ENCODE data around the gene C1orf210.

The C1orf210 gene

DNA sequence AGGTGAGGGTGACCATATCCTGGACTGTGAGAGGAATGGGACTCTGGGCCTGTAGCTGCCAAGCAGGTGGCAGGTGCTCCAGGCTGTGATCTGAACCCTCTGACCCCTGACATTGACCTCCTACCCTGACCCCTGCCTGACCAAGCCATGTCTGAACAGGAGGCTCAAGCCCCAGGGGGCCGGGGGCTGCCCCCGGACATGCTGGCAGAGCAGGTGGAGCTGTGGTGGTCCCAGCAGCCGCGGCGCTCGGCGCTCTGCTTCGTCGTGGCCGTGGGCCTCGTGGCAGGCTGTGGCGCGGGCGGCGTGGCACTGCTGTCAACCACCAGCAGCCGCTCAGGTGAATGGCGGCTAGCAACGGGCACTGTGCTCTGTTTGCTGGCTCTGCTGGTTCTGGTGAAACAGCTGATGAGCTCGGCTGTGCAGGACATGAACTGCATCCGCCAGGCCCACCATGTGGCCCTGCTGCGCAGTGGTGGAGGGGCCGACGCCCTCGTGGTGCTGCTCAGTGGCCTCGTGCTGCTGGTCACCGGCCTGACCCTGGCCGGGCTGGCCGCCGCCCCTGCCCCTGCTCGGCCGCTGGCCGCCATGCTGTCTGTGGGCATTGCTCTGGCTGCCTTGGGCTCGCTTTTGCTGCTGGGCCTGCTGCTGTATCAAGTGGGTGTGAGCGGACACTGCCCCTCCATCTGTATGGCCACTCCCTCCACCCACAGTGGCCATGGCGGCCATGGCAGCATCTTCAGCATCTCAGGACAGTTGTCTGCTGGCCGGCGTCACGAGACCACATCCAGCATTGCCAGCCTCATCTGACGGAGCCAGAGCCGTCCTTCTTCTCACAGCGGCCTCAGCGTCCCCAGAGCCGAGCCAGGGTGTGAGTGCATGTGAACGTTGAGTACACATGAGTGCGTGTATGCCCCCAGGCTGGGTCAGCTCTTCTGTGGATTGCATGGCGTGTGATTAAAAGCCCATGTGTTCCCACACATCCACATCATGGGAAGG lies 12.5 kb downstream of the C1orf210 start:
- no peak for DNase-seq

DNA sequence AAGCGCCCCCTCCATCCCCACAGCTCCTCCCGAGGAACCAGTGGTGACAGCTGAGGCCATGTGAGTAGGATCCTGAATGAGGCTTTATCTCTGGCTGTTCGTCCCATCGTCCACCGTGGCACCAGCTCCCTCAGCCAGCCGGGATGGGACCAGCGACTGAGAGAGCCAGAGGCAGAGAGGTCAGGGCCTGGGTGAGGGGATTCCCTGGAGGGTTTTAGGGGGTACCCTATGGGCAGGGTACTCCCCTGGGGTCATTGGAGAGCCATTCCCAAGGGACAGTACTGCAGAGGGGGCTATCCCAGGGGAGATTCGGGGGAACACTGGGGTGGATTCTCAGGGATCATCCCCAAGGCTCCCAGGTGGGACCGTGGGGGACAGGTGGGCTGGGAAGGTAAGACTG lies 13.2 kb downstream of the C1orf210 start:
- DNase-seq = no peak

DNA sequence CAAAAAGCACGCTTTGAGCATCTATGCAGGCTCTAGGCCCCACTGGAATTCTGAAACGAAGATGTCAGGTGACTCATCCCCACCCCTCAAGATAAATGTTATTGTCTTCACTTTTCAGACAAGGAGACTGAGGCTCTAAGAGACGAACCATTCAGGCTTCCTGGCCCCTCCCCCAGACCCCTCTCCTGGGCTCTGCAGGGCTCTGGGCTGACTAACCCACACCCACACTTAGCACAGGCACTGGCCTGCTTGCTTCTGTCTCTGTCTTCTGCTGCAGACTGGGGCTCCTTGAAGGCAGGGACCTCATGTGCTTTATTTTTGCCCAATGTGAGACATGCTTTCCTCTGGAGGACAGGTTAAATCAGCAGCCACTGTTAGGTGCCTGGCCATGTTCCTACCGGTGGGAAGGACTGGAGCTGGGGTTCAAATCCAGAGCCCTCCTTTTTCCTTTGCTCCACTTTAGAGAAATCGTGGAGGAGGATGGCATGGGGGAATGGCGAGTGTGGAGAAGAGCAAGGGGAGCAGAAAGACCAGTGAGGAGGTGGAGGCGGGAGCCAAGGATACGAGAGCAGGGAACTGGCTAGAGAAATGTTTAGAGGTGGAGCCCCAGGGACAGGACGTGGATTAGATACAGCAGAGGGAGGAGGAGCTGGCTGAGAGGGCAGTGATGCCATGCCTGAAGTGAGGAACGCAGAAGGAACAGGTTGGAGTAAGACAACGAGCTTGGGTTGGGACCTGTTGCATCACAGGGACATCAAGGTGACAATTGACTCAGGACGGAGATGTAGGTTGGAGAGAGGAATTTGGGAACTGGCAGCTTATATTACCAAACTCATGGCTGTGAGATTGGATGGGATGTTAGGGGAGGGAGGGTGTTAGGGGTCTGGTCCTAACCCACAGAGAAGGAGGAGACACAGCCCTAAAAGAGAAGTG lies 13.9 kb downstream of the C1orf210 start:
- no peak for DNase-seq

DNA sequence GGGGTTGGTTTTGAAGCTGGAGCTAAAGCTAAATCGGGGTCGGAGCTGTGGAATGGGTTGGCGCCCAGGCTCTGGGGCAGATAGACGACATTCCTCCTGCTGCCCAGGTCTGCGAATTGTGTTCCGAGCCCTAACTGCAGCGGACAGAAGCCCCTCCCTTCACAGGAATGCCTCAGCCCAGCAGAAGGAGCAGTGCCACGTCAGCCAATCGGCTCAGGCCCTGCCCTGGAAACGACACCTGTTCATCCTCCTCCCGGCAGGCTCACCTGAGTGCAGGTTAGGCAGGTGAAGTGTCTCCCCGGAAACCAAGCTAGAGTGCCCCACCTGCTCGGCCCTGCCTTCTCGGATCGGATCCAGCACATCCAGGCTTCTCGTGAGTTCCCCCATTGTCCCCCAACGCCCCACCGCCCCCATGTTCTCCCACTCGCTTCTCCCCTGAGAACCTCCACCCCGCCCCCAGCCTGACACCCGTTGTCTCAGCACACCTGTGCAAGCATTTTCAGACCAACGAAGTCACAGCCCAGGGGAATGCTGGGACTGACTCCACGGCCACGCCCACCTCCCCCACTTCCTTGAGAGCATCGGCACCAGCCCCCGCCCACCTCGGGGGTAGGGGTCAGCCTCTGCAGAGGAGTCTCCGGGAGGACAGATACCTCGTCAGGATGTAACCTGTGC lies 14.8 kb downstream of the C1orf210 start:
- no peak for DNase-seq

DNA sequence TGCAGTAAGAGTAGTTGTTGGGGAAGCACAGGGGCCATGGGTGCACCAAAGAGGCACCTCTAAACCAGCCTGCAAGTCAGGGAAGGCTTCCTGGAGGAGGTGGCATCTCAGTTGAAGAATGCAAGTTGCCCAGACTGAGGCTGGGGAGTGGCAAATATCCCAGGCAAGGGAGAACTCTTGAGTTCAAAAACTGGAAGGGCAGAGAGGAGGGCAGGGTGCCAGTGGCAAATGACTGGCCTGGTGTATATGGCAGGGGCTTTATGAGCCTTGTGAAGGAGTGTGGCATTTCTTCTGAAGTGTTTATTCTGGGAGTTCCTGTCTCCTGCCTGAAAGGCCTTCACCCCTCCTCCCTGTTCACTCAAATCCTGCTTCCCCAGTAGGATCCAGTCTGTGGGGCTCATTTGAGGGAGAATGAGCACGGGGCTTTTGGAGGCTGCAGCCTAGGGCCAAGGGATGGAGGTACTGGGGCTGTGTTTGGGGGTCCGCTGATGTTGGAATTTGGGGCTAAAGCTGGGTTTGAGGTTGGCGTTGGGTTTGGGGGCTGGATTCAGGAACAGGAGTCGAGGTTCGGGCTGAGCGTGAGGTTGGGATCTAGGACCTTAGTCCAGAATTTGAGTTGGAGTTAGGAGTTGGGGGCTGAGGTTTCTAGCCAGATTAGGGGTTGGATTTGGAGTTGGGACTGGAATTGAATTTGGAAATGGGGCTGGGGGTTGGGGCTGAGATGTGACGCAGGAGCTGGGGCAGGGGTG lies 15.6 kb downstream of the C1orf210 start, which contains the start of gene TMEM125:
TSS of gene TMEM125 (plus strand) at position 357 of the 749 bp plus-strand sequence. CDS start 2,740 bp downstream, outside the sequence.
- DNase-seq = no peak

DNA sequence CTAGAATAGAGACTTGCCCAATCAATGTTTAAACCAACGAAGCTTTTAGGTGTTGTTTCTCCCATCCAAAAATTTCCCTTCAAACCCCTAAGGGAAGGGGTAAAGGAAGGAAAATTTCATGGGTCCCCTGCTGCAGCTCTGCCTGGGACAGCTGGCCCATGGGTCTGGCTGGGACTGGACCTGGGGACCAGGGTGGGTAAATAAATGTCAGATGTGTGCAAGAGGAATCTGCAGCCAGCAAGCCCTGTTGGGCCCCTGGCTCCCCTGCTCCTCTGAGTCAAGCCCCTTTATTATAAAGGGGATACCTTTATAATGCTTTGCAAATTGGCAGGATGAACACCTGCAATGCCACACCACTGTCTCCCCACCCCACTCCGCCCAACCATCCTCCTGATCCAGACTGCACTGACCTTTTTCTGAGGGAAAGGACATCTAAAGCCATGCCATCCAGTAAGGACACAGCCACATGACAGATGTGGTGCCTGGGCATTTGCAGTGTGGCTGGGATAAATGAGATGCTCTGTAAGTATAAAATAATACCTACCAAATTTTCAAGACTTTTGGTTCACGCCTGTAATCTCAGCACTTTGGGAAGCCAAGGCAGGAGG lies 17.5 kb downstream of the C1orf210 start:
- DNase-seq = no peak

DNA sequence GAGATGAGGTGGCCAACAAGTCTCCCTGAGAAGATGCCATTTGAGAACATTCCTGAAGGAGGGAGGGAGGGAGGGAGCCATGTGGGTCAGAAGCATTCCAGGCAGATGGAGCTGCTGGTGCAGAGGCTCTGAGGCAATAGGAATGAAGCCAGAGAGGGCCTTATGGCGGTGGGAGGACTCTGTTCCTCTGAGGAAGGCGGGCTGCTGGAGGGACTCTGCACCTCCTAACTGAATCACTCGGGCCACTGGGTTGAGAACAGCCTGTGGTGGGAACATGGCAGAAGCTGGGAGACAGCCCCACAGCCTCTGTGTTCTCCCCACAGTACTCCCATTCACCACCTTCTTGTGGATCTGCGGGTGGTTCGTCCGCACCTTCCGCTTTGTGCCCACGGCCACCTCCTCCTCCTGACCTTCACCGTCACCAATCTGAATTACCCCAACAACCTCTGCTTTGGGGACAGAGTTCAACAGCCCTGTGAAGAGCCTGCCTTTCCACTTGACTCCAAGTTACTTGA lies 18.0 kb downstream of the C1orf210 start:
- no peak for DNase-seq

DNA sequence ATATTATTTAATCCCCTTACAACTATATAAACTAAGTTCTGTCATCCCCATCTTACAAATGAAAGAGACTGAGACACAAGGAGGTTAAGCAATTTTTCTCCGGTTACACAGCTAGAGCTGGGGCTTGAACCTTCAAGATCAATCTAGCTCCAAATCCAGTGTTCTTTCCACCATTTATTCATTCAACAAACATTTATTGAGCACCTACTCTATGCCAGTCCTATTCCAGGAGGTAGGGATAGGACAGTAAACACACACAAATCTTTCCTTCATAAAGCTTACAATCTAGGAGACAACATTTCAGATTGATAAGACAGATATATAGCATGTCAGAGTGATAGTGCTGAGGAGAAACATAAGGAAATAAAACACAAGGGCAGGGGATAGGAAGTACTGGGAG lies 18.5 kb downstream of the C1orf210 start:
- no peak for DNase-seq

DNA sequence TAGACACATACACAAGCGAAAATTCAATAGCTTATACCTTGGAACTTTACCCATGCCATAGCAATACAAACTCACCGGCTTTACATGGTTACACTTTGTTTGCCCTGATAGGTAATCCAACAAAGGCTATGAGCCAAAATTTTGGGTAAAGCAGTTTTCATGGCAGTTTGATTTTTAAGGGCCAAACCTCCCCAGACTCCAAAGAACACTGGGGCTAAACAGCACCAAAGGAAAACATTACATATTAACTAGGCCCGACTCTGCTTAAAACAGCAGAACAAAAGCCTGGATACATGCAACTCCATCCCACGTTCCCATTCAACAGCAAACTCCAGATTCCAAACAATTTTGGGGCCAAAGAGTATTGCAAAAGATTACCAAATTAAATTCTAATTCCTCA lies 19.9 kb downstream of the C1orf210 start:
- no peak for DNase-seq

DNA sequence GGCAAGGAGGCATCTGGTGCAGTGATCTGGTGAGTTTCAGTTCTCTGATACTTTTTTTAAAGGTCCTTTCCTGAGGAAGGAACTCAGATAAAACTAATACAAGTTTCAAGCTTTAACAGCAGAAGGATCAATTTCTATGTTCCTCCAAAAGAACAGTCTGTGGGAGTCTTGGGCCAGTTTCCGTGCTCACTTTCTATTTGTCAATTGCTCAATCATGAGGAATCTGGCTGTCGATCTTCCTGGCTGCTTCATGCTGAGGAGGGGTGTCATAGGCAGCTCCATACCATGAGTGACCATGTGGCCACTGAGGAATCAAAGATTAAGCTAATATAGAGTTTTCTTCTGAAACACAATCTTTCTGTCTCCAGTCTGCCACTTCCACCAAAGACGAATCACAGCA lies 27.0 kb downstream of the C1orf210 start:
- DNase-seq = no peak

DNA sequence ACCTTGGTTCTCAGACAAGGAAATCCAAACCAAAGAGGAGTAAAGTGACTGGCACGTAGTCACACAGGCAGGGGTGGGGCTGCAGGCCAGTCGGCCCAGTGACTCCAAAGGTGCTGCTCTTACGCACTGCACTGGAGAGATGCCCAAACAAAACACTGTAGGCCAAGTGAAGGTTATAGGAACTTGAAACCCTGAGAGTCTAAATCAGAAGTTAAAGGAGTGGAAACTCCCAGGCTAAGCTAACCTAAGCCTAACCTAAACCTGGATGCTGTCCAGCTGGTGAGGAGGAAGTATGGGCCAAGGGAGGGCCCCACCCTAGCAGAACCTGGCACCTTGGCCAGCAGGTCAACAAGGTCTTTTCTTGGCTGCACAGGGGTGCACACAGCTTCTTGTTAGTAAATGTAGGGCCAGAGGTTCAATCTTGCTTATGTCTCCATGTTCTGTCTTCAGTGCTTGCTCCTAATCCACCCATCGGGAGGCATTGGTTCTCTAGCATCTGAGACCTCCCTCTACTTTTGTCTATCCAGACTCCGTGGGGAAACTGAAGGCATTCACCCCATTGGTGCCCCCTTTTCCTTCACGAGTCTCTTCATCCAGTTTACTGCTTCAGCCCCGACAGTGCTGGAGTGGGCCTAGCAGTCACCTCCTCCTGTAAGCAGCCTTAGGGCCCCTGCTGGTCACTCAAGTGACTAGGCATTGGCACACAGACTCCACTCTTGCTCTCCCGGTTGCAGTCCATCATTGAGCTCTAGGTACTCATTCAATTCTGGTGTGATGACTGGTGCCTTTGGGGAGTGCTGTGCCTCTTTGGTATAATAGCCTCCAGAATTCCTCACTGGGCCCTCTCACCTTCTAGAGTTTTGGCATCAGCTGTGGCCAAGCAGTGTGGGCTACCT lies 28.5 kb downstream of the C1orf210 start:
- DNase-seq = no peak

DNA sequence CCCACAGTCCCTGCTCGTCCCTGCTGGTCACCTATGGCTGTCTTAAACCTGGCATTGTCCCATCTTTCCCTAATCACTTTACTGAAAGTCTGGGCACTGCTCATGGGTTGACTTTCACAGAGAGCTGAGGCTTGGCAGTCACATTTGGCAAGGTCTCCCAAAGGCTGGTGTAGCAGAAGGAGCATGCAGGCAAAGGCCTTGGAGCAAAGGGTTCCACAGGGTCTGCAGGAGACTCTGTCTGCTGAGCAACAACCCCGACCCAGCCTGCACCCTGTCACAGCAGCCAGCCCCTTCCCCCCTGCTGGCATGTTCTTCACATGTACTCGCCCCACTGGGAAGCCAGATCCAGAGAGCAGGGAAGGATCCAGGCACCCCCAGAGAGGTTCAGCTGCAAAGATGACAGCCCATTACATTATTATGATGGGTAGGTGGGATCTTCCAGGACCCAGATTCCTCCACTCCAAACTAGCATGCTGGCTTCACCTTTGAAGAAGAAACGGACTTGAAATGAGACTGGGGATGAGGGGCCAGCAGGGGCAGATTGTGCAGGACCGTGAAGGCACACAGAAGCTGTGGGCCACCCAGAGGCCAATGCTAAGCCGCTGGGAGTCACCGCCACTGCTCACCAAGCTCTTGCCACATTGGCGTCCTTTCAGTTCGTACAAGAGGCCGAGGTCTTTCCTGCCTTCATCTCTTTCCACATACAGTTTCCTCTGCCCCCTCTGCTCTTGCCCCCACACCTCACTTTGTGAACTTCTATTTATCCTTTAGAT lies 29.8 kb downstream of the C1orf210 start:
- DNase-seq = no peak

DNA sequence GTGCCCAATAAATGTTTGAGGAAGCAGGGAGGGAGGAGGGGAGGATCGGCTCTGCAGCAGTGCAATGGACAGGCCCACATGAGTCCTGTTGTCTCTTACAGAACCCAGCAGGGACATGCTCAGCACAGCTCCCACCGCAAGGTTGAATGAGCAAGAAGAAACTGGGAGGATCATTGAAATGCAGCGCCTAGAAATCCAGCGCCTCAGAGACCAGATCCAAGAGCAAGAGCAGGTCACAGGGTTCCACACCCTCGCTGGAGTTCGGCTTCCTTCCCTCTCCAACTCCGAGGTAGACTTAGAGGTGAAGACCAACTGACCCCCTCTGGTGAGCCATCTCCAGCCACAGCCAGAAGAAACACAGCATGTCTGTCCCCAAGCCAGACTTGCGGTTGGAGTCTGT lies 31.5 kb downstream of the C1orf210 start:
- no peak for DNase-seq

DNA sequence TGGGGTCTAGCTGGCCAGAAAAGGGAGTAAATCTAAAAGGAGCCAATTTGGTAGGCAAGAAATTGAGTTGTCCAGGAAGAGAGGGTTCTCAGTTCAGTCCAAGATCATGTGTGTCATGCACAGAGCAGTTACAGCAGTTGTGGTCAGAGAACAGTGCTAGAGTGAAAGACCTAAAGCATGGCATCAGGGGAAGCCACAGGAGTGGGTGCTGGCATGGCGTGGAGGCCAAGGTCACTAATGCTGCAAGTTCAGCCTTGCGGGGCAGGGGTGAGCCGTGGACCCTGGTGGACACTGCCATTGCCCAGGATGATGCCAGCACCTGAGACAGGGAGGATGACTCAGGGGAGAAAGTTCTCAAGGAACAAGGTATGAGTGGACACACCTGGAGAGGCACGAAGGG lies 32.2 kb downstream of the C1orf210 start:
- no peak for DNase-seq

DNA sequence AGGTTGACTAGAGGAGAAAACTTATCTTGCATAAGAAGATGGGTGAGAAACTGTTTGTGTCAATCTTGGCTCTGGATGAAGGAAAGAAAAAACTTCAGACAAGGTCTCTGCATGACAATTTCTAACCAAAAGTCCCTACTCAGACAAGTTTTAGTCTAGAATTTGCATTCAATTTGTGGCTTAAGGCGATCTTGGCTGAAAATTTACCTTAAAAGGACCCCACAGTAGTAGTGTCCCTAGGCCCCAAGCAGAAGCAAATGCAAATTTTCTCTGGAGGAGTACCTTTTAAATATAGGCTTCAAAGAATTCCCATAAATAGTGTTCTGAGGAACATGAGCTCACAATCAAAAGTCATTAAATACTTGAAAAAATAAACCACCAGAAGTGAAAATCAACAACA lies 33.2 kb downstream of the C1orf210 start:
- no peak for DNase-seq

DNA sequence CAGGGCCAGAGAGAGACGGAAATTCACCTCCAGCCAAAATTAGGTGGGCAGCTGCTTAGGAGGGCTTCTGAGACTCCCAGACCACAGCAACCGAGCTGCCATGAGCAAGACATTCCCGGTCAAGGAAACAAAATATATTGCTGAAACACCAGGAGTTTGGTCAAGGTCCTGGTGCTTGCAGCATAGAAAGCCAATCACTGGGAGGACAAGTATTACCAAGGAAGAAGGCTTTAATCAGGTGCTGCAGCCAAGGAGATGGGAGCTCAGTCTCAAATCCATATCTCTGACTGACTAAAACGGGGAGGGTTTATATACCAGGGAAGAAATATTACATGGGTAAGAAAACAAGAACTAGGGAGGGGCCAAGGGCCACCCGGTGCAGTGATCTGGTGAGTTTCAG lies 34.4 kb downstream of the C1orf210 start:
- DNase-seq = no peak

DNA sequence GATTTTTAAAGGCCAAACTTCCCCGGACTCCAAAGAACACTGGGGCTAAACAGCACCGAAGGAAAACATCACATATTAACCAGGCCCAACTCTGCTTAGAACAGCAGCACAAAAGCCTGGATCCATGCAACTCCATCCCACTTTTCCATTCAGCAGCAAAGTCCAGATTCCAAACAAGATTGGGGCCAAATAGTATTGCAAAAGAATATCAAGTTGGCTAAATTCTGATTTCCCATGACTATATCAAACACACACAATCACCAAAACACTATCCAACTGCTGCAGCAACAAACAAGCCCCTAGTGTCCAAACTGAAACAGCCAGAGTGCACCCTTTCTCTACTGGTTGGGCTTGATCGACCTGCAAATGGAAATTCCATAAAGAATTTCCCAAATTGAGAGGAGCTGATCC lies 35.0 kb downstream of the C1orf210 start:
- no peak for DNase-seq

DNA sequence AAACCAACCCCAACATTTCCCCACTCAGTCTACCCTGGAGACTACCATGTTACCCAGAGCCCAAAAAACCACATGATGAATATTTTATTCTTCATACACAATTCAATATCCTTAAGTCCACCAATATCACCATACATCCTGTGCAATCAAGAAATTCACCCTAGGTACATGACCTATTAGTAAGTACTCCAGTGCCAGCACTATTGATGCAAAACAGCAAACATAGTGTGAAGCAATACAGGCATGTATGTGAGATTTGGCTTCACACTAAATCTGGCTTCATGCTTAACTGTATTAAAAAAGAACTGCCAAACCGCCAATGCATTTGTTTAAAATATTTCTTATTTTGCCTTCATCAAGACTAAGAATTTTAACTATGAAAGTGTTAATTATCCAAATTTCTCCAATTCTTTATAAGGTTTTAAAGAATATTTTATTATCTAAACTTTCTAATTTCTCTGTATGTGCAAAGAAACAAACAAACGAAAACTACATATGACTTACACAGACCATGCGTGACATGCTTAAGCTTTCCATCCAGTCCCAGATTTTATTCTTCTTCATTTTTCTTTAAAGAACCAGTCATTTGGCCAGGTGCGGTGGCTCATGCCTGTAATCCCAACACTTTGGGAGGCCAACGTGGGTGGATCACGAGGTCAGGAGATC lies 38.0 kb downstream of the C1orf210 start:
- DNase-seq = no peak
